Fibroblast of the aortic adventitia (primary cell): ENCODE measurements around the gene SAG. TPM values are rescaled to one million over a fixed set of nuclear protein-coding genes. Genes with fewer than 3 reads are reported as not detected.
"Not testable (repeated sequence)": the region's sequence is repeated elsewhere in the genome, so short reads cannot be mapped to it uniquely, and the experiment has no call there.

ENCODE experiments used
- DNase-seq: peaks from one replicate; pipeline ENCODE4 v3.0.0-alpha.2; 2010; ENCODE audit warnings: low read depth
- H3K4me3 ChIP-seq: 2 replicates; pipeline ENCODE4 v1.5.1; 2011; ENCODE audit warnings: low read depth, mild to moderate bottlenecking, control low read depth, low read length, moderate library complexity
- CTCF ChIP-seq: IDR thresholded peaks from 2 replicates; pipeline ENCODE4 v1.5.1; 2011; ENCODE audit warnings: mild to moderate bottlenecking, low read length, control low read depth, inconsistent platforms; ENCODE audit not compliant: insufficient read depth
- total RNA-seq: library from RNA; depleted of rRNA; stranded (reverse); fragments of >200 nt; gene quantifications from 2 replicates; pipeline ENCODE4 v1.2.3, GENCODE V29; 2012; ENCODE audit warnings: low replicate concordance

Gene SAG
- total RNA-seq, 1 donor = not detected

DNA sequence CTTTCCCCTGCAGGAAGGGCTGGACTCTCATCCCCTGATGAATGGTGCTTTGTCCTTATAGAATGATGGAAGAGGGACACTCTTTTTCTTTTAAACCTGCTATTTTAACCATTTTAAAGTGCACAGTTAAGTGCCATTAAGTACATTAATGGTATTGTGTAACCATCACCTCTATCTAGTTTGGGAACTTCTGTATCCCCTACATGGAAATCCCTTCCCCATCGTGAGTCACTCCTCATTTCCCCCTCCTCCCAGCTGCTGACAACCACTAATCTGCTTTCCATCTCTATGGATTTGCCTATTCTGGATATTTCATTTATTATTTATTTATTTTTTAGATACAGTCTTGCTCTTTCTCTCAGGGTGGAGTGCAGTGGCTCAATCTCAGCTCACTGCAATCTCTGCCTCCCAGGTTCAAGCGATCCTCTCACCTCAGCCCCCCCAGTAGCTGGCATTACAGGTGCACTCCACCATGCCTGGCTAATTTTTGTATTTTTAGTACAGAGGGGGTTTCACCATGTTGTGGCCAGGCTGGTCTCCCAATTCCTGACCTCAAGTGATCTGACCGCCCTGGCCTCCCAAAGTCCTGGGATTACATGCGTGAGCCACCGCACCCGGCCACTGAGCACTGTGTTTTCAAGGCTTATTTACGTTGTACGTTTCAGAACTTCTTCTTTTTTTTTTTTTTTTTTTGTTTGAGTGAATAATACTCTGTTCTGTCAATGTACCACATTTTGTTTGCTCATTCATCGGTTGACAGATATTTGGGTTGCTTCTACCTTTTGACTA lies 62.5 kb downstream of the SAG start:
- DNase-seq = no peak
- no peak overlapping the region for H3K4me3 ChIP-seq
- no peak for TF ChIP-seq CTCF

GRCh38 chr2:233371641-233372040 lies 64.0 kb downstream of the SAG start:
- no peak for DNase-seq
- TF ChIP-seq CTCF = no peak
- H3K4me3 ChIP-seq = no peak overlapping the region

- no peak for TF ChIP-seq CTCF
- DNase-seq = no peak
- H3K4me3 ChIP-seq = no peak overlapping the region
Observed at GRCh38 chr2:233372855-233373254, 65.2 kb downstream of the SAG start.

- no peak for DNase-seq
- no peak overlapping the region for H3K4me3 ChIP-seq
- no peak for TF ChIP-seq CTCF
Observed at GRCh38 chr2:233373316-233373715, 65.7 kb downstream of the SAG start.

GRCh38 chr2:233374776-233375175 lies 67.2 kb downstream of the SAG start:
- H3K4me3 ChIP-seq, DNase-seq: not testable (repeated sequence)

GRCh38 chr2:233375490-233376314 lies 68.1 kb downstream of the SAG start:
- TF ChIP-seq CTCF = no peak
- DNase-seq = no peak
- no peak overlapping the region for H3K4me3 ChIP-seq

DNA sequence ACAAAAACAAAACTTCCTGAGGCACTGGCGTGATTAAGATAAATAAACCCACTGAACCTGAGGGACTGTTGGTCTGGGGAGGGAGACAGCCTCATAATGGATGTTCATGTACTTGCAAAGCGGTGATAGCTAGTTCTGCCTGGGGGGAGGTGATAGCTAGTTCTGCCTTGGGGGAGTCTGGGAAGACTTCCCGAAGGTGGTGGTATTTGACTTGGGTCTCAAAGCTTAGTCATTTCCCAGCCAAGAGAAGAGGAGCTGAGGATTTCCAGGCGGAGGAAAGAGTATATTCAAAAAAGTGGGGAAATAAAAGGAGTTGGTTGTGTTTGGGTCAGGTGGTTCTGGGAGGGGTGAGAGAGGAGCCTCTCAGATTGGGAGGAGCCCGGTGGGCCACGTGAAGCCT lies 71.4 kb downstream of the SAG start:
- no peak for DNase-seq
- H3K4me3 ChIP-seq = no peak overlapping the region
- TF ChIP-seq CTCF = no peak
